ENCODE data around the gene PPP6R2. TPM values are rescaled to one million over a fixed set of nuclear protein-coding genes. Genes with fewer than 3 reads are reported as not detected.

The PPP6R2 gene
- total and polyA plus RNA-seq, 2 of the 8 experiments (the other 6 are each of a cell fraction or from before 2014, with no cell fraction given), result 25.0 to 32.2 TPM

GRCh38 chr22:50399751-50400331, 56.7 kb downstream of the PPP6R2 start:
- Histone ChIP-seq H3K9ac (replicated peaks in 1 of 4; ENCODE audit: extremely low read depth in 1 of 4, low read depth in 3 of 4, low read length in 3 of 4) (no peak overlapping the region; a peak in 1 of 7 replicates), H4K20me1 (replicated peaks in 1 of 2; ENCODE audit: control insufficient read depth in 1 of 2, insufficient read depth in 2 of 2, low read length in 2 of 2) (peaks cover 0 to 5% of the 10 kb centered on the region in 2 experiments), H2BK12ac (ENCODE audit: low read depth, low read length) (no peak overlapping the region), H3K79me1 (ENCODE audit: low read depth, low read length) (peaks cover 2% of the 10 kb centered on the region; the same call in 1 of the 2 replicates), H3K9me3 (ENCODE audit: insufficient read depth in 2 of 2, low read depth in 1 of 2, low read length in 1 of 2) (no peaks in the 10 kb centered on the region), H3K18ac (ENCODE audit: extremely low read depth, low read length) (no peak overlapping the region), H3K79me2 (ENCODE audit: control insufficient read depth in 1 of 2, insufficient read depth in 2 of 2, low read length in 2 of 2) (no peaks in the 10 kb centered on the region), H3K23ac (ENCODE audit: insufficient read length) (no peak overlapping the region), H3K36me3 (ENCODE audit: control insufficient read depth in 2 of 4, insufficient read depth in 4 of 4, low read length in 3 of 4) (peaks cover 0 to 3% (median 1%) of the 10 kb centered on the region in 4 experiments; a peak in 4 of 8 replicates), H3K4ac (replicated peaks; ENCODE audit: insufficient read length, low read depth, low read length) (no peak overlapping the region), H2BK120ac (replicated peaks; ENCODE audit: low read depth, low read length) (no peak overlapping the region), H3K4me3 (ENCODE audit: extremely low read depth in 1 of 4, insufficient read depth in 2 of 4, low read depth in 3 of 4, low read length in 4 of 4) (no peak overlapping the region), H3K4me2 (ENCODE audit: insufficient read depth in 1 of 2, low read depth in 2 of 2, low read length in 2 of 2) (no peak overlapping the region), H3K4me1 (replicated peaks in 1 of 4; ENCODE audit: control insufficient read depth in 3 of 4, insufficient read depth in 4 of 4, low read length in 3 of 4) (peaks cover 0 to 13% (median 3%) of the 10 kb centered on the region in 4 experiments; a peak in 5 of 7 replicates), H3K23me2 (ENCODE audit: low read depth, low read length) (no peaks in the 10 kb centered on the region), H2AFZ (ENCODE audit: low read length) (no peak overlapping the region), H3K27me3 (replicated peaks in 1 of 4; ENCODE audit: control insufficient read depth in 3 of 4, extremely low read depth in 1 of 4, insufficient read depth in 3 of 4, low read length in 3 of 4) (no peaks in the 10 kb centered on the region), H4K8ac (ENCODE audit: extremely low read depth, insufficient read depth, low read length) (no peak overlapping the region), H2BK15ac (ENCODE audit: low read length) (no peak overlapping the region), H3K56ac (replicated peaks; ENCODE audit: insufficient read length, low read depth, low read length) (no peak overlapping the region), H4K5ac (ENCODE audit: insufficient read length, low read depth, low read length) (no peak overlapping the region), H3K14ac (ENCODE audit: insufficient read length) (no peak overlapping the region), H4K91ac (replicated peaks; ENCODE audit: insufficient read length, low read length) (no peak overlapping the region), H2BK5ac (ENCODE audit: low read depth, low read length) (no peak overlapping the region), H3K27ac (ENCODE audit: low read depth, low read length) (no peak overlapping the region), H2BK20ac (ENCODE audit: low read length) (no peak overlapping the region), H2AK5ac (ENCODE audit: low read depth, low read length) (no peak overlapping the region)
- ChIA-PET CTCF (ENCODE audit: partially characterized antibody) (interaction anchor here (0.7 to 2.3 kb wide), 20 partner anchors 8 to 292 kb away, joined by 3 to 10 read pairs (median 4); partner anchors contain the start of gene HDAC10), POLR2A (ENCODE audit: partially characterized antibody) (interaction anchor here (1.0 kb wide), 1 partner anchor 31 kb away, joined by 3 read pairs; no protein-coding TSS in a partner anchor)
- DNase-seq (ENCODE audit: low read depth in 1 of 2, low spot score in 2 of 2), result peak; percentile 21 to 72
- FAIRE-seq, result no peak
- WGBS, 2 experiments (ENCODE audit: extremely low coverage in 1 of 2, insufficient coverage in 1 of 2, insufficient read length in 1 of 2, insufficient replicate concordance in 2 of 2, low coverage in 1 of 2, low lambda C conversion rate in 2 of 2, missing lambda C conversion rate in 1 of 2), result 75% methylated on average over 8 of the region's 8 CpGs; no CpG with 5 or more reads in 1 of the 2 experiments
- TF ChIP-seq, protein P1, sequence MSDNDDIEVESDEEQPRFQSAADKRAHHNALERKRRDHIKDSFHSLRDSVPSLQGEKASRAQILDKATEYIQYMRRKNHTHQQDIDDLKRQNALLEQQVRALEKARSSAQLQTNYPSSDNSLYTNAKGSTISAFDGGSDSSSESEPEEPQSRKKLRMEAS (IDR thresholded peaks at IDR 0.05), result peak; percentile 70
